K562 (cell line): ENCODE results near the gene HPCAL1. TPM values are rescaled to one million over a fixed set of nuclear protein-coding genes. Genes with fewer than 3 reads are reported as not detected.

ENCODE experiments used
- ATAC-seq: fragments of 200-7000 bp; cut with Tn5 transposase; 3 replicates; pipeline ENCODE4 v1.9.1; 2020; ENCODE audit warnings: moderate library complexity
- BruUV-seq: library from RNA; stranded (reverse); fragments of 400-500 nt; replicated peaks from 2 replicates; lab custom pipeline; 2021; lab: Mats Ljungman, UMichigan
- CTCF ChIA-PET: fragments of 300-600 bp; formaldehyde crosslinking; extraction: SDS; loops from one replicate; lab custom pipeline; 2021; ENCODE audit warnings: low intra/inter-chr PET ratio; lab: Yijun Ruan, JAX
- POLR2A ChIA-PET: fragments of 300-600, 350-650 bp; sonication (Branson Sonifier 250); formaldehyde crosslinking; extraction: SDS; loops from one replicate; lab custom pipeline; 2021; ENCODE audit warnings: antibody characterized with exemption, inconsistent platforms; lab: Yijun Ruan, JAX
- DNase-seq, 4 experiments: peaks; one replicate each; pipeline versions ENCODE4 v3.0.0 to v3.0.0-alpha.2; 2011 to 2018; ENCODE audit warnings: low spot score in 3 of 4, mixed read lengths in 3 of 4; ENCODE audit errors: extremely low read depth in 1 of 4
- FAIRE-seq: peaks from 2 replicates; lab custom pipeline; 2011; peaks lifted over from hg19 to GRCh38; lab: Jason Lieb, UNC
- H2AFZ ChIP-seq: 2 replicates; pipeline ENCODE4 v1.6.0; 2011; ENCODE audit warnings: low read depth, low read length, control low read depth, inconsistent platforms
- H3K27ac ChIP-seq: fragments of 200-600 bp; 3 replicates; pipeline ENCODE4 v1.8.0; 2011; ENCODE audit warnings: low read depth, mild to moderate bottlenecking, control low read depth, inconsistent platforms, low read length, moderate library complexity, mixed read lengths; ENCODE audit errors: extremely low read depth
- H3K27me3 ChIP-seq, 2 experiments: fragments of 300-600 bp in 1 of 2; 2 replicates in 1 of 2; 3 replicates in 1 of 2; pipeline versions ENCODE4 v1.6.0 to v1.8.0; 2011; ENCODE audit warnings: inconsistent platforms in 2 of 2, low read length in 2 of 2, mild to moderate bottlenecking in 1 of 2, mixed read lengths in 1 of 2, moderate library complexity in 1 of 2; ENCODE audit not compliant: control insufficient read depth in 2 of 2, insufficient read depth in 2 of 2
- H3K36me3 ChIP-seq: fragments of 300-600 bp; 3 replicates; pipeline ENCODE4 v1.8.0; 2011; ENCODE audit warnings: mild to moderate bottlenecking, low read length, inconsistent platforms; ENCODE audit not compliant: control insufficient read depth, insufficient read depth
- H3K4me1 ChIP-seq, 2 experiments: fragments of 200-600 bp in 1 of 2; replicated peaks in 1 of 2; 2 replicates in 1 of 2; 3 replicates in 1 of 2; pipeline versions ENCODE4 v1.5.1 to v1.8.0; 2011; ENCODE audit warnings: inconsistent platforms in 2 of 2, low read length in 2 of 2, mild to moderate bottlenecking in 1 of 2, mixed read lengths in 1 of 2, moderate library complexity in 1 of 2; ENCODE audit not compliant: control insufficient read depth in 2 of 2, insufficient read depth in 2 of 2
- H3K4me2 ChIP-seq: 2 replicates; pipeline ENCODE4 v1.6.1; 2011; ENCODE audit warnings: low read length, control low read depth, inconsistent platforms, mixed read lengths; ENCODE audit not compliant: insufficient read depth
- H3K4me3 ChIP-seq: fragments of 200-600 bp; sonication (generic), shearing (Covaris generic); 2 replicates; pipeline ENCODE4 v1.5.1; 2016; ENCODE audit warnings: control low read depth, inconsistent platforms
- H3K79me2 ChIP-seq: fragments of 200-600 bp; 3 replicates; pipeline ENCODE4 v1.8.0; 2011; ENCODE audit warnings: low read length, inconsistent platforms; ENCODE audit not compliant: control insufficient read depth, insufficient read depth
- H3K9ac ChIP-seq, 2 experiments: 2 replicates each; pipeline versions ENCODE4 v1.6.0 to v1.6.1; 2011; ENCODE audit warnings: low read depth in 2 of 2, low read length in 2 of 2, control low read depth in 1 of 2, inconsistent platforms in 1 of 2, mild to moderate bottlenecking in 1 of 2, mixed read lengths in 1 of 2; ENCODE audit not compliant: insufficient read depth in 1 of 2
- H3K9me1 ChIP-seq: one replicate; pipeline ENCODE4 v1.6.0; 2011; ENCODE audit warnings: inconsistent platforms, mild to moderate bottlenecking, low read length, moderate library complexity; ENCODE audit not compliant: control insufficient read depth, insufficient read depth
- H3K9me3 ChIP-seq: replicated peaks from 2 replicates; pipeline ENCODE4 v1.5.1; 2011; ENCODE audit warnings: low read depth, low read length, inconsistent platforms; ENCODE audit not compliant: control insufficient read depth, insufficient read depth
- H4K20me1 ChIP-seq: replicated peaks from 2 replicates; pipeline ENCODE4 v1.6.1; 2011; ENCODE audit warnings: low read length, inconsistent platforms, mixed read lengths; ENCODE audit not compliant: control insufficient read depth, insufficient read depth
- DMBX1 ChIP-seq: fragments of 250-450 bp; sonication (Bioruptor Pico); IDR thresholded peaks from 2 replicates; pipeline ENCODE4 v1.8.0; 2022; ENCODE audit warnings: inconsistent platforms, mild to moderate bottlenecking, moderate library complexity, borderline replicate concordance
- LCOR ChIP-seq: sonication (generic); formaldehyde crosslinking; IDR thresholded peaks from 2 replicates; pipeline ENCODE4 v1.8.0; 2022; ENCODE audit warnings: mild to moderate bottlenecking, missing genetic modification reagents
- MECOM ChIP-seq: fragments of 250-450 bp; sonication (Bioruptor Pico); IDR thresholded peaks from 2 replicates; pipeline ENCODE4 v1.8.0; 2022; ENCODE audit warnings: inconsistent platforms
- MITF ChIP-seq: IDR thresholded peaks from 2 replicates; pipeline ENCODE4 v1.6.1; 2014; ENCODE audit warnings: antibody characterized with exemption
- WGBS: fragments of 100-300 bp; shearing (Covaris generic); methylation state at CpG from one replicate; pipeline ENCODE4 v1.1.6; 2016; ENCODE audit warnings: low coverage, mixed read lengths; ENCODE audit not compliant: insufficient coverage; ENCODE audit errors: missing lambda C conversion rate; 5-methylcytosine and 5-hydroxymethylcytosine counted together
- in situ Hi-C: fragments of 300-500 bp; cut with MboI; formaldehyde crosslinking; loops from 4 replicates; pipeline ENCODE4 v1.15.0; 2018; ENCODE audit warnings: inconsistent platforms, mixed read lengths
- intact Hi-C: fragments of 100-400 bp; cut with micrococcal nuclease; formaldehyde crosslinking; loops from 2 replicates; pipeline ENCODE4 v1.14.2; 2022
- polyA plus RNA-seq, 8 experiments: library from polyadenylated mRNA; depleted of rRNA in 4 of 8; stranded (reverse) in 5 of 8; unstranded in 3 of 8; fragments of >200 nt; fragmentation: Nextera tagmentation in 2 of 8; fragmentation: Illumina TruSeq in 1 of 8; extraction: Ambion mirVana in 2 of 8; extraction: Trizol in 1 of 8; gene quantifications; 2 replicates each; pipeline versions ENCODE4 v1.2.1 to v1.2.3, GENCODE V29; 2011 to 2014; ENCODE audit warnings: inconsistent platforms in 1 of 8, missing spikeins in 1 of 8
- total RNA-seq, 7 experiments: library from RNA; depleted of rRNA in 6 of 7; stranded (reverse); fragments of >200 nt in 6 of 7; fragmentation: Illumina TruSeq in 2 of 7; extraction: Trizol in 2 of 7; gene quantifications; 2 replicates each; pipeline versions ENCODE4 v1.2.1 to v1.2.3, GENCODE V29; 2011 to 2021; ENCODE audit warnings: low replicate concordance in 1 of 7
- TF ChIP-seq, protein P1 (sequence below): fragments of 450-650 bp; formaldehyde crosslinking; IDR thresholded peaks from 2 replicates; pipeline ENCODE4 v1.4.0; 2020; ENCODE audit warnings: mild to moderate bottlenecking, moderate library complexity

Gene HPCAL1
- total and polyA plus RNA-seq, 9 of the 15 experiments (the other 6 are each of a cell fraction or from before 2014, with no cell fraction given) = 2.7 to 65.5 (median 23.9) TPM

GRCh38 chr2:10296142-10296541 is 6.6 kb upstream of the HPCAL1 start (continued):
- peak; percentile 92 for TF ChIP-seq DMBX1 (CRISPR knock-in tag)
- 0 out of 2 replicates have a peak, but pooled peaks have one; percentile 60 for TF ChIP-seq MECOM (CRISPR knock-in tag)

- peak overlapping the region; percentile 9 to 17; a peak in 1 of 4 replicates for H3K9ac ChIP-seq
- H3K4me2 ChIP-seq = no peak overlapping the region
- H3K4me3 ChIP-seq = no peak overlapping the region
- POLR2A ChIA-PET = no interaction called here
- no TSS peak for BruUV-seq
- TF ChIP-seq, protein P1, sequence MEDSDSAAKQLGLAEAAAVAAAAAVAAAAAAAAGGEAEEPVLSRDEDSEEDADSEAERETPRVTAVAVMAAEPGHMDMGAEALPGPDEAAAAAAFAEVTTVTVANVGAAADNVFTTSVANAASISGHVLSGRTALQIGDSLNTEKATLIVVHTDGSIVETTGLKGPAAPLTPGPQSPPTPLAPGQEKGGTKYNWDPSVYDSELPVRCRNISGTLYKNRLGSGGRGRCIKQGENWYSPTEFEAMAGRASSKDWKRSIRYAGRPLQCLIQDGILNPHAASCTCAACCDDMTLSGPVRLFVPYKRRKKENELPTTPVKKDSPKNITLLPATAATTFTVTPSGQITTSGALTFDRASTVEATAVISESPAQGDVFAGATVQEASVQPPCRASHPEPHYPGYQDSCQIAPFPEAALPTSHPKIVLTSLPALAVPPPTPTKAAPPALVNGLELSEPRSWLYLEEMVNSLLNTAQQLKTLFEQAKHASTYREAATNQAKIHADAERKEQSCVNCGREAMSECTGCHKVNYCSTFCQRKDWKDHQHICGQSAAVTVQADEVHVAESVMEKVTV (CRISPR knock-in tag) = no peak
- TF ChIP-seq MITF (no peak), LCOR (CRISPR knock-in tag) (0 out of 2 replicates have a peak, but pooled peaks have one; percentile 41)
- H3K27ac ChIP-seq = peak overlapping the region; percentile 57
- no peaks in the 10 kb centered on the region for H4K20me1 ChIP-seq
- H2AFZ ChIP-seq = peak overlapping the region; percentile 86
- no peaks in the 10 kb centered on the region for H3K36me3 ChIP-seq
- in situ Hi-C loops (no loop called here), intact Hi-C loops (no loop called here)
- DNase-seq = no peak
- peaks cover 7% of the 10 kb centered on the region for H3K9me3 ChIP-seq
- no peaks in the 10 kb centered on the region for H3K79me2 ChIP-seq
- FAIRE-seq = no peak
- peaks cover 22 to 25% of the 10 kb centered on the region in 2 experiments for H3K4me1 ChIP-seq
- H3K9me1 ChIP-seq = peaks cover 2% of the 10 kb centered on the region
- 69% methylated on average over 12 of the region's 16 CpGs for WGBS
- CTCF ChIA-PET = no interaction called here
- no peak; the same call in 2 of the 3 replicates for ATAC-seq
- H3K27me3 ChIP-seq = no peaks in the 10 kb centered on the region
Observed at GRCh38 chr2:10297191-10297830, 5.4 kb upstream of the HPCAL1 start.
